Smooth muscle cell of the pulmonary artery (primary cell): ENCODE results near the gene DOLPP1. TPM values are rescaled to one million over a fixed set of nuclear protein-coding genes. Genes with fewer than 3 reads are reported as not detected.

Experiments
- total RNA-seq: library from RNA; depleted of rRNA; stranded (reverse); fragments of >200 nt; gene quantifications from 2 replicates; pipeline ENCODE4 v1.2.3, GENCODE V29; 2014

The DOLPP1 gene
- 9.7 and 9.8 TPM in 2 replicates for total RNA-seq

GRCh38 chr9:129080601-129081387, at the start of gene DOLPP1:
Gene DOLPP1, plus strand, starts transcription at chr9:129081111. Its CDS starts 21 bp downstream, at chr9:129081132.

GRCh38 chr9:129036241-129036922, 44.5 kb upstream of the DOLPP1 start, which contains the start of gene MIGA2:
Gene MIGA2, plus strand, starts transcription at chr9:129036626. Its CDS starts 3,969 bp downstream, at chr9:129040595.

GRCh38 chr9:129110740-129111527, 30.0 kb downstream of the DOLPP1 start, which contains the start of the genes CRAT and PTPA:
Gene CRAT, minus strand, starts transcription at chr9:129110793. Its CDS starts 284 bp downstream, at chr9:129110509.
Gene PTPA, plus strand, starts transcription at chr9:129111415. Its CDS starts 186 bp downstream, at chr9:129111601.

Other genes starting within 250 kb of the DOLPP1 start
- 8.1 and 13.3 TPM in 2 replicates for gene KYAT1, start 199.2 kb upstream of the DOLPP1 start, total RNA-seq
- gene LRRC8A, start 199.0 kb upstream of the DOLPP1 start, total RNA-seq: 57.5 and 76.5 TPM in 2 replicates
- 4.9 and 9.3 TPM in 2 replicates for gene PHYHD1, start 160.1 kb upstream of the DOLPP1 start, total RNA-seq
- 24.9 and 30.9 TPM in 2 replicates for gene DOLK, start 133.5 kb upstream of the DOLPP1 start, total RNA-seq
- gene NUP188, start 133.4 kb upstream of the DOLPP1 start, total RNA-seq: 43.2 and 70.9 TPM in 2 replicates
- 39.2 and 69.5 TPM in 2 replicates for gene SH3GLB2, start 52.8 kb upstream of the DOLPP1 start, total RNA-seq
- gene MIGA2, start 44.5 kb upstream of the DOLPP1 start, total RNA-seq: 29.0 and 34.1 TPM in 2 replicates
- 70.1 and 73.5 TPM in 2 replicates for gene CRAT, start 29.7 kb downstream of the DOLPP1 start, total RNA-seq
- 137 and 202 TPM in 2 replicates for gene PTPA, start 30.3 kb downstream of the DOLPP1 start, total RNA-seq
- gene IER5L, start 97.2 kb downstream of the DOLPP1 start, total RNA-seq: 58.8 and 71.8 TPM in 2 replicates